Fibroblast of lung (primary cell): Measurements from ENCODE around the gene TTC3.

Source experiments
- EZH2 ChIP-seq: IDR thresholded peaks from 2 replicates; pipeline ENCODE4 v1.5.1; 2012; ENCODE audit warnings: low read length, control low read depth, mild to moderate bottlenecking; ENCODE audit errors: missing control alignments
- TF ChIP-seq, protein P1 (sequence below), 2 donors: IDR thresholded peaks in 1 of 2; conservative IDR thresholded peaks in 1 of 2; 1 replicate in 1 of 2; 2 replicates in 1 of 2; pipeline ENCODE4 v1.5.1; 2011 to 2012; ENCODE audit warnings: low read length in 2 of 2, control low read depth in 1 of 2, inconsistent platforms in 1 of 2, low read depth in 1 of 2, mild to moderate bottlenecking in 1 of 2

DNA sequence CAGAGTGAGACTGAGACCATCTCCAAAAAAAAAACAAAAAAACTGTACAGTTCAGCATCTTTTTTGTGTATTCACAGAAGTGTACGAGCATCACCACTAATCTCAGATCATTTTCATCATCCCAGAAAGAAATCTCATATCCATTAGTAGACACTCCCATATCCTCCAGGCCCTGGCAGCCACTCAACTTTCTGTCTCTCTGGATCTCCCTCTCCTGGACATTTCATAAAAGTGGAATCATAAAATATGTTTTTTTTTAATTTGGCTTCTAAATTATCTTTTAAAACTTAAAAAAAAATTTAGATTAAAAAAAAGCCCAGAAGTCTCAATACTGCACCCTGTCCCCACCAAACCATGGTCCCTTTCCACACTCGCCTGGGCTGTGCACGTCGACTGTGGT lies 44.5 kb upstream of the TTC3 start:
- TF ChIP-seq, protein P1, sequence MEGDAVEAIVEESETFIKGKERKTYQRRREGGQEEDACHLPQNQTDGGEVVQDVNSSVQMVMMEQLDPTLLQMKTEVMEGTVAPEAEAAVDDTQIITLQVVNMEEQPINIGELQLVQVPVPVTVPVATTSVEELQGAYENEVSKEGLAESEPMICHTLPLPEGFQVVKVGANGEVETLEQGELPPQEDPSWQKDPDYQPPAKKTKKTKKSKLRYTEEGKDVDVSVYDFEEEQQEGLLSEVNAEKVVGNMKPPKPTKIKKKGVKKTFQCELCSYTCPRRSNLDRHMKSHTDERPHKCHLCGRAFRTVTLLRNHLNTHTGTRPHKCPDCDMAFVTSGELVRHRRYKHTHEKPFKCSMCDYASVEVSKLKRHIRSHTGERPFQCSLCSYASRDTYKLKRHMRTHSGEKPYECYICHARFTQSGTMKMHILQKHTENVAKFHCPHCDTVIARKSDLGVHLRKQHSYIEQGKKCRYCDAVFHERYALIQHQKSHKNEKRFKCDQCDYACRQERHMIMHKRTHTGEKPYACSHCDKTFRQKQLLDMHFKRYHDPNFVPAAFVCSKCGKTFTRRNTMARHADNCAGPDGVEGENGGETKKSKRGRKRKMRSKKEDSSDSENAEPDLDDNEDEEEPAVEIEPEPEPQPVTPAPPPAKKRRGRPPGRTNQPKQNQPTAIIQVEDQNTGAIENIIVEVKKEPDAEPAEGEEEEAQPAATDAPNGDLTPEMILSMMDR (conservative IDR thresholded peaks at IDR 0.05 in 1 of 2, IDR thresholded peaks at IDR 0.05 in 1 of 2; ENCODE audit: low read depth in 1 of 2, low read length in 2 of 2) = no peak
- no peak for TF ChIP-seq EZH2
